Ishikawa (cell line): ENCODE results near the gene FLNC.

Source experiments
- CREB1 ChIP-seq: IDR thresholded peaks from 2 replicates; pipeline ENCODE4 v1.6.1; 2012; ENCODE audit warnings: low read depth
- EP300 ChIP-seq: IDR thresholded peaks from 2 replicates; pipeline ENCODE4 v1.6.1; 2012; ENCODE audit warnings: borderline replicate concordance
- RAD21 ChIP-seq: IDR thresholded peaks from 2 replicates; pipeline ENCODE4 v1.6.1; 2012; ENCODE audit warnings: low read depth

GRCh38 chr7:128830231-128831177 is at the start of gene FLNC:
- TF ChIP-seq EP300 (no peak), RAD21 (no peak), CREB1 (no peak)
